ENCODE data around the gene ZNF213.
"Not testable (repeated sequence)": the region's sequence is repeated elsewhere in the genome, so short reads cannot be mapped to it uniquely, and the experiment has no call there.

Gene ZNF213

GRCh38 chr16:3171855-3172593, 37.2 kb downstream of the ZNF213 start:
- DNase-seq, result no peak

DNA sequence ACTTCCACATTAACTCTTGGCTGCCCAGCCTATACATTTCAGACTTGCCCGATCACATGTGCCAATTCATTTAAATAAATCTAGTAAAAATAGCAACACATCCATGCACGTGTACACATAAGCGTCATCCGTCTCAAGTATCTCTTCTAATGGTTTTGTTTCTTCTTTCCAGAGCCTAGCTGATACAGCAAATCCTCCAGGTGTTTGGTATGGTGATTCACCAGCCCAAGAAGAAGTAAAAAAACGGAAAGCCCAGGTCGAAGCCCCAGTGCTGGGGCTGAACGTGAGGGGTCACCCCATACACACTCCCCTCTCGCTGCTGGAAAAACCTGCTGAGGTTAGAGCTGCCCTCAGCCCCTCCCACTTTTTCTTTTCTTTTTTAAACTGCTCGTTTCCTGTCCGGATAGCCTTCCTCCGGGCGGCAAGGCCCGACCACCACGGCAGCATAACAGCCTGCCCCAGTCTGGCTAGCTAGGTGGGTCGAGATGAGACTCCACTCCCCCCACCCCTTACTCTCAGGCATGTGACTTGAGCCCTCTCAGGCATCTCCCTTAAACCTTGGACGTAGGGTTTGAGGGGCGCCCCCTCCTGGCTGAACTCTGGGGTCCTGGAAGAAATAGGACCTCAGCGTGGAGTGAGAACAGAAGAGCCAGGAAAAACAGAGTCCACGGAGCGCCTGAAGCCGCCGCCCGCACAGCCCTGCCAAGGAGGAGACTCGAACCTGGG, 39.2 kb downstream of the ZNF213 start:
- DNase-seq, result no peak

GRCh38 chr16:3174618-3175148, 39.9 kb downstream of the ZNF213 start:
- DNase-seq, result no peak

- no peak for DNase-seq
These were observed 40.6 kb downstream of the ZNF213 start for GRCh38 chr16:3175157-3176093.

GRCh38 chr16:3179651-3180050, 44.8 kb downstream of the ZNF213 start:
- DNase-seq, result no peak

DNA sequence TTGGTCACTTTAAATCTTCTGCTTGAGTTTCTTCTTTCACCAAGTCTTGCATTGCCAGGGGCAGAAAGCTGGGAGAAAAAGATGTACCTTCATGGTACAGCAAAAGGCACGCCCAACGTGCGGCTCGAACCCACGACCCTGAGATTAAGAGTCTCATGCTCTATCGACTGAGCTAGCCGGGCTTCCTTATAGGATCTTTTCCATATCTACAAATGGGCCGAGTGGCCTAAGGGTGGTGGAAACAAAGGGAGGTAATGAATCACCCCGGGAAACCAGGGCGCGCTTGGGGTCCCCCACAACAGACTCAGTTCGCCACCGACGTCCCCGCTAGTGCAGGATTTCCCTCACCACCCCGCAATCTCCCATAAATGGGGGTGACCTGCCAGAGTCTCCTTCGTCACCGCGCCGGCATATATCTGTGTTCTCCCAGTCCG, 45.6 kb downstream of the ZNF213 start:
- no peak for DNase-seq

- not testable (repeated sequence) for DNase-seq
These were observed 47.4 kb downstream of the ZNF213 start for GRCh38 chr16:3182293-3182607.

DNA sequence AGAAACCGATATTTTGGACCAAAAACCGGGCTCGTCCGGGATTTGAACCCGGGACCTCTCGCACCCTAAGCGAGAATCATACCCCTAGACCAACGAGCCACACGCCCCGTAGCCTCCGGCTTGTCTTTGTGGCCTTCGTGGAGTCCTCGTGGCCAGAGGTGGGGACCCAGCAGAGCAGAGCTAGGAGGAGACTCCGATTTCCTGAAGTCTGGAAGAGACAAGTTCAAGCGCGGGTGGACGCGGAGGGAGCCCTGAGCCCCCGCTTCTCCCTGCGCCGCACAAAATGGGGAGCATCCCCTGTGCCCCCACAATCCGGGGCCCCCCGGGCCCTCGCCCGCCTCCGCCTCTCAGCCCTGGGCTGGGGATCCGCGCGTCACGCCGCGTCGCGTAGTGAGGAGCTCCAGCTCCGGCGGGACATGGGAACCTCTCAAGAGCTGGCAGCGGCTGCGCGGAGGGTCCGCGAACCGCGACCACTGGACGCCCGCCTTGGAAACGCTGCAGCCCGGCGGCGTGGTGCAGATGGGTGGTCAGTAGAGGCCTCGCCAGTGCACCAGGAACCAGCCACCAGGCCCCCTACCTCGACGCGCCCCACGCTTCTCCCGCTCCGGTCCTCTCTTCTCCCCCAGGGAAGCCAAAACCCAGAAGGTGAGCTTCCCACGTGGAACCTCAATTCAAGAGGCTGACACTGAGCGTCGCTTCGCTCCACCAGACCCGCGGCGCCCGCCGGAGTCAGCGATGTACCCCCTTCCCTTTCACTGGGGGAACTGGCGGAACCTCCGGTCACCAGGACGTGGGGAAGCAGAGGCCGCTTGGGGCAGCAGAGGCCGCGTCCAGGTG, 48.0 kb downstream of the ZNF213 start:
- DNase-seq, result no peak

- no peak for DNase-seq
These were observed 48.8 kb downstream of the ZNF213 start for GRCh38 chr16:3183445-3184139.

DNA sequence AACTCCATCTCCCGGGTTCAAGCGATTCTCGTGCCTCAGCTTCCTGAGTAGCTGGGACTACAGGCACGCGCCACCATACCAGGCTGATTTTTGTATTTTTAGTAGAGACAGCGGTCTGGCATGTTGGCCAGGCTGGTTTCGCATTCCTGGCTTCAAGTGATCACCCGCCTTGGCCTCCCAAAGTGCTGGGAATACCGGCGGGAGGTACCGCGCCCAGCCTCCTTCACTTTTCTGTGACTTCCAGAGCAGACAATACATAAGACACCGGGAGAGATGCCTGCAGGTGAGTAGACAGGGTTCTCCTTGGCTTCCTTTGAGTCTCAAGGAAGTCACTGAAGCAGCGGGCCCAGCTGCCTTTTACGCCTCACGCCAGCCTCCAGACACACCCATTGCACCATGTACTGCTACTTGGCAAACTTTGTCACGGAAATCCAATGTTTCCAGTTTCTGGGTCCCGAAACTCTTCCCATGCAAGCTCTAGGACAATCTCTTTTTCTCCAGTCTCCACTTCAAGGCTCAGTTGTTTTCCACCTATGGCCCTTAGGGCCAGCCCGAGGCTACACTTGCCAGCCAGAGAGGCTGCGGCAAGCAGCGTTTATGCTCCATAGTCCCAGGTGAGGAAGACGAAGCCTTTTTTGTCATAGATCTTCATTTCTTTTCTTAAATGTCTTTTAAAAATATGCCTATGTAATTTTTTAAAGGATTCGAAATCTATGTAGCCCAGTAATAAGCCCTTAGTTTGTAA, 52.3 kb downstream of the ZNF213 start:
- DNase-seq, result no peak

DNA sequence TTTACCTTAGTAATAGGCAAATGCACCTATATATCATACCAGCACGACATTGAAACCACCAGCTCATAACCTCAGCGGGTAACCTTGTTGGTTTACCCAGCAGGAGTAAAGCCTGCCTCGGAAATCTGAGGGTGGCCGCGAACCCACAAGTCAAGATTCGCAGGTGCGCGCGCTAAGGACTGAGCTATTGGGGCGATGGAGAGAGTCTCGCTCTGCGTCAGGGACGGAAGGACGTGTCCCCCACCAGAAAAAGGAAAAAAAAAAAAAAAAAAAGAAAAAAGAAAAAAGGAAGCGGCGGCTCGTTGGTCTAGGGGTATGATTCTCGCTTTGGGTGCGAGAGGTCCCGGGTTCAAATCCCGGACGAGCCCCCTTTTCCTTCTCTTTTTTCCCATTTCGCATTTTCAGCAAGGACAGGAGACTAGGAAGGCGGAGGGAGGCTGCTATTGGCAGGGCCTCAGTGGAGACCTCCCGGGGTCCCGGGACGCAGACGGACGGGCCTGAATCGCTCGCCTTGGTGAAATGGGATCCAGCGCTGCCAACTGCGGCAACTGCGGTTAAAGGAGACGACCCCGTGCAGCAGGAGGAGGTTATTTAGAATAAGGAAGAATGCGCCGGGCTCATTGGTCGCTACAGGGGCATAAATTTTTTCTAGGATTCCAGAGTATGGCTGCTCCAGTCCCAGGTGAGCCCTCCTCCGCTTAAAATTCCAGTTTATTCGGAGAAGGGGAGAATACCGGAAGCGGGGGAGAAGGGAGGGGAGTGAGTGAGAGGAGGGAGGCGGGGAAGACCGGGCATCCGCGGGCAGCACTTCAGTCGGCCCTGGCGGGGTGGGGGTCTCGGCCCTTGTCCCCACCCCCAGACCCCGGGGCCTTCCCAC, 53.2 kb downstream of the ZNF213 start, which contains the start of gene OR1F1:
Gene OR1F1, plus strand, starts transcription at position 407 of the 877 bp plus-strand sequence.
- DNase-seq, result no peak

- DNase-seq, result no peak
These were observed 53.8 kb downstream of the ZNF213 start for GRCh38 chr16:3188675-3188924.

GRCh38 chr16:3188925-3189825, 54.3 kb downstream of the ZNF213 start:
- no peak for DNase-seq

DNA sequence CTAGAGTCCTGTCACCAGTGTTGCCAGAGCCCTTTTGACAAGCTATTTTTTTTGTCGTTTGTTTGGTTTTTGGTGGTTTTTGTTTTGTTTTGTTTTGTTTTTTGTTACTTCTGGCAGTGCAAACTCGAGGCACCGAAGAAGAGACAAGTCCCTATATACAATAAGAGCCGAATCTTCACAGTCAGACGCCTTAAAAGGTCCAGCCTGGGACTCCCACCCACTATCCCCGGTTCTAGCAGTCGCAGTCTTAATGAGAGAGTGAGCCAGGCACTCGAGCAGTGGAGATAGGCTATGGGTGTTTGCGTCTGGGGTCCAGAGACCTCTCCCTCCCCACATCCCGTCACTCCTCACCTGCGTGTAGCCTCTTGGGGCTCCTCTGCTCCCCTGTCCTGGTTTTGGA, 55.0 kb downstream of the ZNF213 start:
- DNase-seq, result no peak

DNA sequence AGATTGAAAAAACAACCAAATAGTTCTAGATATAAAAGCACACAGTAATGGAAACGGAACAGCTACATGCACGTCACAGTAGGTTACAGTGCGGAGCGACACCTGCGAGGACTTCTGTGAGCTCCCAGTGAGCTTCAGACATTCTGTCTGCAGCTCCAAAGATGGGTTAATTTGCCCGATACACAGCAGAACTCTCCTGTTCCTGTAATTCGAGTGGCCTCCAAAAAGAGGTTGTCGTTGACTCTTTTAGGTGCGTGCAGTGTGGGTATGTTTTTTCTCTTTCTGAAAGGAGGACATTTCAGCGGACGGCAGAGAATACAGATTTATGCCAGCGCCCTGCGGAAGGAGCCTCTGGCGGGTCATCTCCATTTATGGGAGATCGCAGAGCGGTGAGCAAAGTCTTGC, 56.1 kb downstream of the ZNF213 start:
- DNase-seq, result no peak
